GM06990 (cell line): ENCODE measurements around the gene UBE2Q2.
"Not testable (repeated sequence)": the region's sequence is repeated elsewhere in the genome, so short reads cannot be mapped to it uniquely, and the experiment has no call there.

Experiments used
- DNase-seq: peaks from one replicate; pipeline ENCODE4 v3.0.0-alpha.2; 2011; ENCODE audit not compliant: insufficient read length; ENCODE audit errors: extremely low read depth
- H3K27me3 ChIP-seq: replicated peaks from 2 replicates; pipeline ENCODE4 v1.6.0; 2011; ENCODE audit warnings: low read length; ENCODE audit not compliant: control insufficient read depth, insufficient read depth
- H3K36me3 ChIP-seq: 2 replicates; pipeline ENCODE4 v1.5.1; 2011; ENCODE audit warnings: low read length; ENCODE audit not compliant: control insufficient read depth, insufficient read depth
- H3K4me3 ChIP-seq: replicated peaks from 2 replicates; pipeline ENCODE4 v1.5.1; 2011; ENCODE audit warnings: low read depth, mild to moderate bottlenecking, control low read depth, low read length
- TF ChIP-seq, protein P1 (sequence below): IDR thresholded peaks from 2 replicates; pipeline ENCODE4 v1.5.1; 2011; ENCODE audit warnings: low read length, control low read depth, mild to moderate bottlenecking, inconsistent platforms; ENCODE audit not compliant: insufficient read depth, poor library complexity, severe bottlenecking

Gene UBE2Q2

DNA sequence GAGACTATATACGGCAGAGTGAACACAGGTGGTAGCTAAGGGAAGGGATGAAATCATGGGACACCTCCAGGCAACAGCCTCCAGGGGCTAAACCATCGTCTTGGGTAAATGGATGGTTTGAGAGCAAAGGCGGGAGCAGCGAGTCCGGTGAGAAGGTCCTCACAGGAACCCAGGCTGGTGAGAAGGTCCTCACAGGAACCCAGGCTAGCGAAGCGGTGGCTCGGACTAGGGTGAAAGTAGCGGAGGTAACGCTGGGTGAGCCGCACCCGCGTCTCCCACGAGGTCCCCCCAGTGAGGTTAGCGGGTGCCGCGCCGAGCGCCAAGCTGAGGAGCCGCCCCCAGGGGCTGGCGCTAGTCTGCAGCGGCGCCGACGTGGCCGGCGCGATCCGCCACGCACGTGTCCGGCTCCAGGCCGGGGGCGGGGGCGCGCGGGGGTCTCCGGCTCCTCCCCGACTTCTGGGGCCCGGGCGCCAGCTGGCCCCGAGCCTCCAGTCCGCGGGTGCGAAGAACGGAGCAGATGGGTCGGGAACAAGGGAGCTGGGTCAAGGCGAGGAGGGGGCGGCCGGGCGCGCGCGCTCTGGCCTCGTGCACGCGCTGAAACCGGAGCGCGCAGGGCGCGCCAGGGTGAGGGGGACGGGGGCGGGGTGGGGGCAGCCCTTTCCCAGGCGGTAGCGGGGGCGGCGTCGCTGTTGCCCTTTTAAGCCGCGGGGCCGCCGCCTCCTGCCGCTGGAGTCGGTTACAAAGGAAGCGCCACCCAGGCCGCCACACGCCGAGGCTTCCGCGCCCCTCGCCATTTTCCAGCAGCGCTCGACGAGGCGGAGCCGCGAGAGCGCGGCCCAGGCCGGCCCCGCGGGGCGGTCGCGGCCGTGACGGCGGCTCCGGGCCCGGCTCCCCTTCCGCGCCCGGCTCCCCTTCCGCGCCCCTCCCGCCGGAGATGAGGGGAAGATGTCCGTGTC, at the start of gene UBE2Q2:
Gene UBE2Q2 (plus strand): TSS at position 726 of the 956 bp plus-strand sequence. CDS start 220 bp downstream, at position 946.
- DNase-seq: peak; percentile 88
- Histone ChIP-seq H3K4me3 (peak within 1 kb of the TSS; percentile 69), H3K36me3 (no peaks in the 10 kb centered on the region), H3K27me3 (no peaks in the 10 kb centered on the region)
- TF ChIP-seq, protein P1, sequence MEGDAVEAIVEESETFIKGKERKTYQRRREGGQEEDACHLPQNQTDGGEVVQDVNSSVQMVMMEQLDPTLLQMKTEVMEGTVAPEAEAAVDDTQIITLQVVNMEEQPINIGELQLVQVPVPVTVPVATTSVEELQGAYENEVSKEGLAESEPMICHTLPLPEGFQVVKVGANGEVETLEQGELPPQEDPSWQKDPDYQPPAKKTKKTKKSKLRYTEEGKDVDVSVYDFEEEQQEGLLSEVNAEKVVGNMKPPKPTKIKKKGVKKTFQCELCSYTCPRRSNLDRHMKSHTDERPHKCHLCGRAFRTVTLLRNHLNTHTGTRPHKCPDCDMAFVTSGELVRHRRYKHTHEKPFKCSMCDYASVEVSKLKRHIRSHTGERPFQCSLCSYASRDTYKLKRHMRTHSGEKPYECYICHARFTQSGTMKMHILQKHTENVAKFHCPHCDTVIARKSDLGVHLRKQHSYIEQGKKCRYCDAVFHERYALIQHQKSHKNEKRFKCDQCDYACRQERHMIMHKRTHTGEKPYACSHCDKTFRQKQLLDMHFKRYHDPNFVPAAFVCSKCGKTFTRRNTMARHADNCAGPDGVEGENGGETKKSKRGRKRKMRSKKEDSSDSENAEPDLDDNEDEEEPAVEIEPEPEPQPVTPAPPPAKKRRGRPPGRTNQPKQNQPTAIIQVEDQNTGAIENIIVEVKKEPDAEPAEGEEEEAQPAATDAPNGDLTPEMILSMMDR: no peak

DNA sequence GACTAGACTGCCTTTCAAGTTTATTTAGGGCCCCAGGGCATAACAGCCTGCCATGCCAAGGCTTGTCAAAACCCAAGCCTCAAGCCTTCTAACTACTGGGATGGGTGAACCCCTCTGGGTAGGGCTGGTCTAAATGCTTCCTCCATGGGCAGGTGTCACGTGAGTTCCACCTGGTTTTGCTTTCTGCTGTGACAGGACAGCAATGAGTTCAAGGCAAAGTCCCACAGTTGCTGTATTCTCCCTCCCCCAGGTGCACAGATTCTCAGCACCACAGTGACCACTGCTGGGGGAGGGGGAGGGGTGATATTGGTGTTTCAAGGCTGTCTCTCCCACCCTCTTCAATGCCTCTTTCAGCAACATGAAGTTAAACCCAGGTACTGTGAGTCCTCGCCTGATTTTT, 46.9 kb upstream of the UBE2Q2 start:
- DNase-seq: no peak
- Histone ChIP-seq H3K27me3 (no peaks in the 10 kb centered on the region; the same call in 1 of the 2 replicates), H3K4me3 (no peak overlapping the region), H3K36me3 (no peaks in the 10 kb centered on the region)
- TF ChIP-seq, protein P1: no peak

DNA sequence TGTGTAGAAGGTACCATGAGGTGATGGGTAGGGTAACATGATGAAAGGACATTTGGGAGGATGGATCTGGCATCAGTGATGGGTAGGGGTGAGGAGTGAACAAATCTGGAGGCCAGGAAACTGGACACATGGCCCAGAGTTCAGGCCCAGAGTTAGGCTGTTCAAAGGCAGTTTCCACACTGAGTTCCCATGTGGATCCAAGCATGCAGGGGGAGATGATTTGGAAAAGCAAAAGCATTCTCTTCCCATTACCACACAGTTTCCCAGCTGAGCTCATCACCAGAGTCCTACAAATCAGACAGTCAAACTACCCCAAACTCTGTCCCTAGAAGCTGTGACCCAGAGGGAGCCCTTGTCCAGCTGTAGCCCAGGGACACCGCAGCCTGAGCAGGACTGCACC, 46.1 kb upstream of the UBE2Q2 start:
- H3K36me3 ChIP-seq, H3K4me3 ChIP-seq, DNase-seq, H3K27me3 ChIP-seq: not testable (repeated sequence)

DNA sequence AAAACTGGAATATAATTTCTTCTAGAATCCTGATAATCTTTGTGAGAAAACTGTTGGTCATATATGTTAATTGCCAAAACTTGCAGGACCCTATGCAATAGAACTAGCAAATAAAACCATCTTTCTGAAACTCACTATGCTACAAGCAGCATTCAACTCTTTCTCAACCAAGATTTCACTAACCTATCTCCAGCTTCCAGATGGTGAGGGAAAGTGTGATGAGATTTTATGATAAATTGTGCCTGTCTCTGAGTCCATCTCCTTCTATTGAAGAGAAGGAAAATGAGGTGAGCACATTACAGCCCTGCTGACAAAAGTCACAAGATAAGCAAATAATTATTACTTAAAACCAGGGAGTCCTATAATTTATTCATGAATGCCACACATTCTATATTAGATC, 44.1 kb upstream of the UBE2Q2 start:
- TF ChIP-seq, protein P1: no peak
- Histone ChIP-seq H3K36me3 (no peaks in the 10 kb centered on the region), H3K27me3 (no peaks in the 10 kb centered on the region; the same call in 1 of the 2 replicates), H3K4me3 (no peak overlapping the region)
- no peak for DNase-seq

DNA sequence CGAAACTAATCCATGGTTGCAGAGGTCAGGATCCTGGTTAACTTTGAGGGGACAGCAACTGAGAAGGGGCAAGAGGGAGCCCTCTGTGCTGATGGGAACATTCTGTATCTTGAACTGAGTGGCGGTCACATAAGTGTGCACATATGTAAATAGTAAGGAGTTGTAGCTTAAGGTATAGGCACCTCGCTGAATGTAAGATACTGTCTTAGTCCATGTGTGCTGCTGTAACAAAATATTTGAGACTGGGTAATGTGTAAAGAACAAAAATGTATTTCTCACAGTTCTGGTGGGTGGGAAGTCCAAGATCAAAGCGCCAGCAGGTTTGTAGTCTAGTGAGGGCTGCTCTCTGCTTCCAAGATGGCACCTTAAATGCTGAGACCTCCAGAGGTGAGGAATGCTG, 42.8 kb upstream of the UBE2Q2 start:
- H3K27me3 ChIP-seq, H3K4me3 ChIP-seq, H3K36me3 ChIP-seq, DNase-seq: not testable (repeated sequence)

DNA sequence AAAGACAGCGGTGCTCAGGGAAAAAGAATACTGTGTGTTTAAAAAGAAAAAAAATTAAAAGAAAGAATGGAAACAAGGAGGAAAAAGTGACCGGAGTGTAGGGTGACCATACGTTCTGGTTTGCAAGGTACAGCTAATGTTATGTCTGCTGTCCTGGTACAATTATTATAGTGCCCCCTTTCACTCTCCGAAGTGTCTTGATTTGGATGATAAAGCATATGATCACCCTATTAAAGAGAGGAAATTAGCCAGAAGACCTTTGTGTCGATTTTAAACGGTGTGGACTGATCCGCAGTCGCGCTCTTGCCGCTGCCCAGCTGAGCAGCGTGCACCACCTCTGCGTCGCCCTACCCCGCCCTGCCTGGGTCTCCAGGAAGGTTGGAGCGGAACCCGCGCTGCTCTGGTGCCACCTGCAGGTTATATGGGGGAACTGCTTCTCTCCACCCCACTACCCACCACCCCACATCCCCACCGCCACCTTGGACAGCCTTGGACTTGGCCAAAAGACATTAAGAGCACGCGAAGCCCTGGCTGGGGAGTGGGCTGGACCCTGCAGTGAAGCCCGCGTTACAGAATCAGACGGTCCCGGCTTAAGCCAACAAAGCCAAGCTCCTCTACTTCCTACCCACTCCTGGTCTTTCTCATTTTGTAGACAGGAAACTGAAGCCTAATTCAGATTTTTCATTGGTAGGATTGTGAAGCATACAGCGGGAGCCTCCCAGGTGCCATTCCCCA, 41.2 kb upstream of the UBE2Q2 start:
- Histone ChIP-seq H3K4me3 (no peak overlapping the region), H3K27me3 (no peaks in the 10 kb centered on the region; the same call in 1 of the 2 replicates), H3K36me3 (no peaks in the 10 kb centered on the region)
- peak; percentile 70 for DNase-seq
- TF ChIP-seq, protein P1: peak; percentile 92

DNA sequence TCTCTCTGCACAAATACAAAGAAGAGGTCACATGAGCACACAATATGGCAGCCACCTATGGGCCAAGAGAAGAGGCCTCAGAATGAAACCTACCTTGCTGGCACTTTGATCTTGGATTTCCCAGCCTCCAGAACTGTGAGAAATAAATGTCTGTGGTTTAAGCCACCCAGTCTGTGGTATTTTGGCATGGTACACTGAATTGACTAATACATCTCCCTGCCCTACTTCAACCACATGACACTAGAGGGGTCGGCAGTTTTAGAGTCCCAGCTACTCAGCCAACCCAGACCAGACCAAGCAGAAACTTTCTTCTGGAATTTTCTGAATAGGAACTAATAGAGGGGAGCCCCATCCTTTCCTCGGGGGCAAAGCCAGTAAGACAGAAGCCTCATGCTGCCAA, 35.8 kb upstream of the UBE2Q2 start:
- not testable (repeated sequence) for H3K27me3 ChIP-seq, DNase-seq, H3K4me3 ChIP-seq, H3K36me3 ChIP-seq

DNA sequence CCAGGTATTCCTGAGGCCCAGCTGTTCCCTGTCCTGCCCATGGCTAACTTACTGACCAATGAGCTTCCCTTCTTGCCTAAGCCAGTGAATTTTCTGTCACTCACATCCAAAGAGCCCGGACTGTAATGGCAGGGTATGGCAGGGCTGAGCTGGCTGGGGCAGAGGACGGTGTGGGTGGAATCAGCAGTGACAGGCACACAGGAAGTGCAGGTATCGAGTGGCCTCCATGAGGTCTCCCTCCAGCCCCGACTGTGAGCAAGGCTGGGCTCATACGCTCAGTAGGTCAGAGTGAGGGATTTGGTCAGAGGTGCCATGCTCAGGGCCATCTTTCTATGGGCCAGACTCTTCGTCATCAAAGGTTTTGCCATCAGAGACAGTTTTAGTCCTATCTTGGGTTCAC, 35.2 kb upstream of the UBE2Q2 start:
- not testable (repeated sequence) for H3K4me3 ChIP-seq, DNase-seq, H3K36me3 ChIP-seq, H3K27me3 ChIP-seq
